GM20431 (cell line): ENCODE data around the gene GOSR1.
"Not testable (repeated sequence)": the region's sequence is repeated elsewhere in the genome, so short reads cannot be mapped to it uniquely, and the experiment has no call there.

Experiments
- in situ Hi-C: fragments of 300-500 bp; cut with MseI, MboI; formaldehyde crosslinking; loops from one replicate; pipeline ENCODE4 v1.15.0; 2020; ENCODE audit warnings: low sequenced_read_pairs; ENCODE audit not compliant: unreplicated experiment

GOSR1 gene

DNA sequence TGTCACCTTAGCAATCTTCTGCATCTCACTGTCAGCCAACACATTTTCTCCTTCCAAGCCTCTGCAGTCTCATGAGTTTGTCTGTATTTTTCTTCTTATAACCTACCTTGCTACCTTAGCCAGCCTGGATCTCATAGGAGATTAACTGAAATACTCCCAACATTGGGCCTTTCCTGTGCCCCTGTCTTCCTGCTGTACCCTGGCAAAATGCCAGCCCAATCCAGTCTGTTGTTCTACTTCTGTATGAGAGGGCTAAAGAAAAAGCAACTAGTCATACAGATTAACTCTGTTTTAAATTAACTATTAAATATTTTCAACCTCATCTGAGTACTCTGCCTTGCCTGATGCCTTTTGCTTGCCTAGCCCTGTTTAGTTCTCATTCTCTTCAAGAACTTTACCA, 18.4 kb downstream of the GOSR1 start:
- in situ Hi-C loops: no loop called here

DNA sequence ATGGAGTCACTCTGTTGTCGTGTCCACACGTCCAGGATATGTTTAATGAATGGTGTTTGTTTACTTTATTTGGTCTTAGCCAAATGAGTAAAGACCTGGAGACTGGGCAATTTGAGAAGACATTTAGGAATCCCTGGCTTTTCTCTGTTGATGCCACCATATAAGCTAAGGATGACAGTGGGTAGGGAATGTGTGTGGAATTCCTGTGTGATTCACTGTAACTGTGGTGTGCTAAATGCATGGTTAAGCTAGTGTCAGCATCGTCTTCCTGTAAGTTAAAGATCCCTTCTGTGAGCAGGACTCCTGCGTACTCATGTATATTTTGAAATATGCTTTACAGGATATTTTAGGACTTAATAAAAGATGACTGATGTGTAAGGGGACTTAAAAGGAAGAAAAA, 26.4 kb downstream of the GOSR1 start:
- in situ Hi-C loops: no loop called here

DNA sequence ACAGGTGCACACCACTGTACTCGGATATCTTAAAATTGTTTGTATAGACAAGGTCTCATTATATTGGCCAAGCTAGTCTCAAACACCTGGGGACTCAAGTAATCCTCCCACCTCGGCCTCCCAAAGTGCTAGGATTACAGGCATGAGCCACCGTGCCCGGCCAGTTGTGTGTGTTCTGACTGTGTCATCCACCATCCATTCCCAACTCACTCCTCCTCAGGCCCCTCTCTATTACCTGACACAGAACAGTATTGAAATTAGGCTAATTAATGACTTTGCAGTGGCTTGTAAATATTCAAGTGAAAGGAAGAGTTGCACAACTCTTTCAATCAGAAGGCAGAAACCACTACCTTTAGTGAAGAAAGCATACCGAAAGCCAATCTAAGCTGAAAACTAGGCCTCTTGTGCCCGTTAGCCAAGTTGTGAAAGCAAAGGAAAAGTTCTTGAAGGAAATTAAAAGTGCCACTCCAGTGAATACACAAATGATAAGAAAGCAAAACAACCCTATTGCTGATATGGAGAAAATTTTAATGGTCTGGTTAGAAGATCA, 28.7 kb downstream of the GOSR1 start:
- in situ Hi-C loops: no loop called here

DNA sequence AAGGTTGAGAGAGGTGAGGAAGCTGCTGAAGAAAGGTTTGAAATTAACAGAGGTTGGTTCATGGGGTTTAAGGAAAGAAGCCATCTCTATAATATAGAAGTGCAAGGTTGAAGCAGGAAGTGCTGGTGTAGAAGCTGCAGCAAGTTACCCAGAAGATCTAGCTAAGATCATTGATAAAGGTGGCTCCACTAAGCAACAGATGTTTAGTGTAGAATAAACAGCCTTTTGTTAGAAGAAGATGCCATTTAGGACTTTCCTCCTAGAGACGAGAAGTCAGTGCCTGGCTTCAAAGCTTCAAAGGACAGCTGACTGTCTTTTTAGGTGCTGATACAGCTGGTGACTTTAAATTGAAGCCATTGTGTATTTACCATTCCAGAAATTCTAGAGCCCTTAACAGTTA, 29.3 kb downstream of the GOSR1 start:
- in situ Hi-C loops: no loop called here

DNA sequence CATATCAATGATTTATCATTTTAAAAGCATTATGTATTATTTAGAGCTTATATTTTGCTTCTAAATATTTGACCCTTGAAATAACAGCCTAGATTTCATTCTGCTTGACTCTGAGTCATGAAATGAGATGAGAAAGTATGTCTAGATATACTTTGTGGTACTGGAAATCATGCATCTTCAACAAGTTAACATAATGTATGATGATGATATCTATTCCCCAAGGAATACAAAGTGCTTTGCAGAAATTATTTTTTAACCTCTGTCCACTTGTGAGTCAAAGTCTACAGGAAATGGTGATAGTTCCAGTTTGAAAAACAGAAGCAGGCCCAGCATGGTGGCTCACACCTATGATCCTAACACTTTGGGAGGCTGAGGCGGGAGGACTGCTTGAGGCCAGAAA, 36.1 kb downstream of the GOSR1 start:
- in situ Hi-C loops: no loop called here

DNA sequence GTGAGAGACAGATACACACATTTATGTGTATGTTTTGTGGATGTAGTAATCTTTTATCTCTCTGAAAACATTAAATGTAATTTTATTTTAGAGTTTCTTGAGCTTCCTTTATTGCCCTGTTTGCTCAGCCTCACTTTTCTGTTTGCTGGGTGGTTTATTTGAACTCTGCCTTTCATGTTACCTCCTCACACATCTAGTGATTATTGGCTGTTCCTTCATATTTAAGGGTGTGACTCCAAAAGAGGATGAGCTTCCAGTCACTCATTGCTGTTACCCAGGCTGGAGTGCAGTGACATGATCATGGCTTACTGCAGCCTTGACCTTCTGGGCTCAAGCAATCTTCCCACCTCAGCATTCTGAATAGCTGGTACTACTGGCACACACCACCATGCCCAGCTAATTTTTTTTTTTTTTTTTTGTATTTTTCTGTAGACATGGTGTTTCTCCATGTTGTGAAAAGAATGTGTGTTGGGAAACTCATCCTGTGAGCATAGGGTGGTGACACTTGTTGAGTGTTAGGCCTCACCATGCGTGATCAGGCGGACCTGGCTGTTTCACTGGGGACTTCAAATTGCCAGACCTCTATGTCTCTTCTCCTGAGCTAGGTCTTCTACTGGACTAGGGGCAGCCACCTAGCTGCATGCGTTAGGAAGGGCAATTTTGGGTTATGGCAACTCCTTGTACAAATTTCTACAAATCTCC, 37.8 kb downstream of the GOSR1 start:
- in situ Hi-C loops: no loop called here

DNA sequence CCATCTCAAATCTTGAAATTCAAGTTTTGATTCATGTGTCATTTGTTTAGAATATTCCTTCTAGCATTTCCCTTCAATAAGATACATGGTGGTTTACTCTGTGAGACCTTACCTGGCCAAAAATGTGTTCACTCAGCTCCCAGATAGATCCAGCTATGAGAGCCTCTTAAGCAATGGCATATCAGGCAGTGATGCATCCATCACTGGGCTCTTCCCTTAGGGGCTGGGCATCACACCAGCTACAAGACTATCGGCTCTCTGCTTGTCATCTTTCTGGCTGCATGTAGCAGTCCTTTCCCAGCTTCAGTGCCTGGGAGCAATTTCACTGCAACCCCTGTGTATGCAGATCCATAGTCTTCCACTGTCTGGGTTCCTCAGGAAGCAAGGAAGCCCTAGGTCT, 40.6 kb downstream of the GOSR1 start:
- in situ Hi-C loops: no loop called here

DNA sequence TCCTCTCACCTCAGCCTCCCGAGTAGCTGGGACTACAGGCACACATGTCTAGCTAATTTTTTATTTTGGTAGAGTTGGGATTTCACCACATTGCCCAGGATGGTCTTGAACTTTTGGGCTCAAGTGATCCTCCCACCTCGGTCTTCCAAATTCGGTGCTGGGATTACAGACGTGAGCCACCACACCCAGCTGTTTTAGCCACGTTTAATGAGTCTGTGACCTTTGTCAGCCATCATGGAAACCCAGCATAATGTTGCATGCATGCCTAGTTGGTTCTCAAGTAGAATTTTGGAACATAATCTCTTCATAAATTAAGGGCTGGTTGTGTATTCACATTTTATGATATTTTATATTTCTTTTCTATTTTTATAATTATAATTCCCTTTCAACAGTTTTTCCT, 42.0 kb downstream of the GOSR1 start:
- in situ Hi-C loops: no loop called here

DNA sequence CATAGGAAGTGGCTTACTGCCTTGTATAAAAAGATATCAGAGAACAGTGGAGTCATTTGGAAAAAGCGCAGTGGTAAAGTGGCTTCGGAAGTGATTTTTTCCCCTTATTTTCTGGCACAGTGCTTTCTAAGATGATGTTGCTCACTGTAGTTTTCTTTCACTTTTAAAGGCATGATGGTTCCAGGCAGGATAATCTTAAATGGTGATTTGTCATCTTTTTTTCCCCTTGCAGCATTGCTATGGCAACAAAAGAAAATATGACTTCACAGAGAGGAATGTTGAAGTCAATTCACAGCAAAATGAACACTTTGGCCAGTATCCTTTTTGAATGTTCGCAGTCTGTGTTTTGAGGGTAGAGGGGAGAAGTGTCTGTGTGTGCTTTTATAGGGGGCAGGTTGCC, 42.5 kb downstream of the GOSR1 start:
- in situ Hi-C loops: no loop called here

DNA sequence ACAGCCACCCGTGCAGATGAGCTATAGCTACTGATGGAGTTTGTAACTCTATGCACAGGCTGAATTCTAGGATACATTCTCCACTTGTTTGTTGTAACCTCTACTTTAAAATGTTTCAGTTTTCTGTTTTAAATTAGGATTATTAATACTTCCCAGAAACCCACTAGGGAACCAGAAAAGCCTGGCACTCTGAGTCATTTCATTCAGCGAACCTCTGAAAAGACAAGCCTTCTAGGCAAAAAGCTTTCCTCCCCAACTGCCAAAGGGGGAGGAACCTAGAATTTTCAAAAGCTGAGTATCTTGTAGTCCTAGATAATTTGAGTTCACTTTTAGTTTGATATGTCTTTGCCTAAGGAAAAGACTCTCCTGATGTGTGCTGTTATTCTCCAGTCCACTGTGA, 43.2 kb downstream of the GOSR1 start:
- in situ Hi-C loops: no loop called here

DNA sequence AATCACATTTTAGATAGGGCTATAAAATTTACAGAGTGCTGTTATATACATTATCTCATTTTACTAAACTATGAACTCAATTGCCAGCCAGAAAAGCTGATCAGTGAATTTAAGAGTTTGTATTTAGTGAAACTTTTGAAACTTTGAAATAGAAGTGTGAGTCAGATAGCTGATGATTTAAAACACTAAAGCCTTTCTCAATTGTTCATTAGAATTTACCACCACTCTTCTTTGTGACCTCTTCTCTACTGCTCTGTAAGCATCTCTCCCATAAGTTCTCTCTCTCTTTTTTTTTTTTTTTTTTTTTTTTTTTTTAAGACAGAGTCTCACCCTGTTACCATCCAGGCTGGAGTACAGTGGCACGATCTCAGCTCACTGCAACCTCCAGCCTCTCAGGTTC, 43.7 kb downstream of the GOSR1 start:
- in situ Hi-C loops: no loop called here

DNA sequence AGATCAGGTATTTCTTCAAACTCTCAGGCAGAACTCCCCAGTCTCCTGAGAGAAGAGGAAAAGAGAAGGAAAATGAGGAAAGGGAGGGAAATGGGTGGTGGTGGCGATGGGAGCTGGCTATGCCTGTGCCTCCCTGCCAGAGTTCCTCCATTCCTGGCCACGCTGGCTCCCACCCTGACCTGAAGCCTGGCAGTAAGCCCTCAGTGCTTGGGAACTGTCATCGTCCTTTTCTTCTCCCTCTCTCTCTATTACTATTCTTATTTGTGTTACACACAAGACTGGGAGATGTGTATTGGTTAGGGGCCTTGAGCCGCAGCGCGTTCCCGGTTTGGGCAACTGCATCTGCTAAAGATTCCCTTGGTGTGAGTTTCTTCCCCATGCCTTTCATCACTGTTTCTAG, 44.6 kb downstream of the GOSR1 start:
- in situ Hi-C loops: no loop called here

DNA sequence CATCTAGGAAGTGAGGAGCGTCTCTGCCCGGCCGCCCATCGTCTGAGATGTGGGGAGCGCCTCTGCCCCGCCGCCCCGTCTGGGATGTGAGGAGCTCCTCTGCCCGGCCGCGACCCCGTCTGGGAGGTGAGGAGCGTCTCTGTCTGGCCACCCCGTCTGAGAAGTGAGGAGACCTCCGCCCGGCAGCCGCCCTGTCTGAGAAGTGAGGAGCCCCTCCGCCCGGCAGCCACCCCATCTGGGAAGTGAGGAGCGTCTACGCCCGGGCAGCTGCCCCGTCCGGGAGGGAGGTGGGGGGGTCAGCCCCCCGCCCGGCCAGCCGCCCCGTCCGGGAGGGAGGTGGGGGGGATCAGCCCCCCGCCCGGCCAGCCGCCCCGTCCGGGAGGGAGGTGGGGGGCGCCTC, 46.0 kb downstream of the GOSR1 start:
- in situ Hi-C loops: not testable (repeated sequence)

DNA sequence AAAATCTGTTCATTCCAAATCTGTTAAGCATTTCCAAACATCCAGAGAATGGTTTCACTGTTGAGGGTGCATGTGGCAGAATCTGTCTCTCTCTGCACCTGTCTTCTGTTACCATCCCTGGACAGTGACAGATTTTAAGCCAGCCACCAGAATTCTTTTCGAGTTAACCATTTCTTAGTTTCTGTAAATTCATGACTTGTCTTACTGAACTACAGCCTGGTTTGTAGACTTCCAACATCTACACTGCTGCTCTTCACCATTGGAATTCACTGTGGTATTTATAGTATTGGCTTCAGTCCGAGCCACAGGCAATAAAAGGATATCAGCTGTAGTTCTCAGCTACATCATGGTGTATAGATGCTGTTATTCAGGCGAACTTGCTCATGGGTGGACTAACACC, 47.6 kb downstream of the GOSR1 start:
- in situ Hi-C loops: no loop called here

DNA sequence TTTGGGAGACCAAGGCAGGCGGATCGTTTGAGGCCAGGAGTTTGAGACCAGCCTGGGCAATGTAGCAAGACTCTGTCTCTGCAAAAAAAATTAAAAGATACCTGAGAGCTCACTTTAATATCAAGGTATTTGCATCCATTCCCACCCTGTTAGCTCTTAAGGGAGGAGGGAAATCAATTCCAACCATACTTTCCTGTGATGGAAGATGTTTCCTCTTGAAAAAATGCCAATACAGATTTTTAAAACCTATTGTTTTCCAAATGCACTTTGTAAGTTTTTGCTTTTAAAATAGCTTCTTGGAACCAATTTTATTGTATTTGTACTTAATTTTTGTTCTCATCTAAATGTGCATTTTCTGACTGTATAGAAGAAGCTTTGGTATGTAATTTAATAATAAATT, 49.2 kb downstream of the GOSR1 start:
- in situ Hi-C loops: no loop called here

DNA sequence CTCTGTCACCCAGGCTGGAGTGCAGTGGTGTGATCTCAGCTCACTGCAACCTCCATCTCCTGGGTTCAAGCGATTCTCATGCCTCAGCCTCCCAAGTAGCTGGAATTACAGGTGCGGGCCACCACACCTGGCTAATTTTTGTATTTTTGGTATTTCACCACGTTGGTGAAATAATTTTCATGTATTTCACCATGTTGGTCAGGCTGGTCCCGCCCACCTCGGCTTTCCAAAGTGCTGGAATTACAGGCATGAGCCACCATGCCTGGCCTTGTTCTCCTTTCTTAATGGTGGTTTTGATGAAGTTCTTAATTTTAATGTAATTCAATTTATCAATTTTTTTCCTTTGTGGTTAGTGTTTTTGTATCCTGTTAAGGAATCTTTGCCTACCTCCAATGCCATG, 51.5 kb downstream of the GOSR1 start:
- in situ Hi-C loops: not testable (repeated sequence)

DNA sequence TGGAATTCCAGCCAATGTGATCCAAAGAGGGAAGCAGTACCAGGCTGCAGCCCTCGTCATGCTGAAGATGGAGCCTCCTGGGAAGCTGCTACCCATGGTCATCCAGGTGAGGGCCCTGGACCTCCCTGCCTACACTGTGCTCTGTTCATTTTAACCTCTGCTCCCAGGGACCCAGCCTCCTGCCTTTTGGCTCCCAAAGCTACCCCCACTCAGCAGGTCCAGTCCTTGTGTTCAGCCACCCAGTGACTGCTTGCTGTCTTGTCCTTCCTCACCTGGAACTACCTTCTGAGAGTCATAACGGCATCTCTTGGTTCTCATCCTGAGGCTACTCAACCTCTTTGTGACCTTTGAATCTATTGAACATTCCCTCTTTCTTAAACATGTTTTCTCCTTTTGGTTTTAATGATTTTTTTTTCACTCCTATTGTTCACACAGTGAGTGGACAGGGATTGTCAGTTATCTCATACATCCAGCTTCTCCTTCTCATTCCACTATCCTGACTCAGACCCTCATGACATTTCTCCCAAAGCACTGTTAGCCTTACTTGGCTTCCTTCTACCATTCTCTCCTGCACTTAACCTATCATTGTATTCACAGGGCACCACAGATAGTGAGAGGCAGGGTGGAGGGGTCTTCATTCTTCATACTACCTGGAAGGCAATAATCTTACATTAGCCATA, 53.3 kb downstream of the GOSR1 start:
- in situ Hi-C loops: no loop called here

DNA sequence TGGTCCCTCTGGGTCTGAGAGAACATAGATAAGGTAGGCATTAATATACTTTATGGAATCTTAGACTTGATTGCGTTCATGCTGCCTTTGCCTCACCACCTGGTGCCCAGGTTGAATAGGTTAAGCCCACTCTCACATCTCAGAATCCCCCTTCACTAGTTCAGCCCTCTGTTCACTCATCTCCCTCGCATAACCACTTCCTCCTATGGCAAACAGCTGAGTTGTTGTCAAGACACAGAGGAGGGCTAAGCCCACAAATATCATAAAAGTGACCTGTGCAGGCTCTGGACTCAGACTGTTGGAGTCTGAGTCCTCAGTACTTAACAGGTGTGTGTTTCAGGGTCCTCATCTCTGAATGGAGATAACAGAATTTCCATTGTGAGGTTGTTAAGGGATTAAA, 55.7 kb downstream of the GOSR1 start:
- in situ Hi-C loops: no loop called here

DNA sequence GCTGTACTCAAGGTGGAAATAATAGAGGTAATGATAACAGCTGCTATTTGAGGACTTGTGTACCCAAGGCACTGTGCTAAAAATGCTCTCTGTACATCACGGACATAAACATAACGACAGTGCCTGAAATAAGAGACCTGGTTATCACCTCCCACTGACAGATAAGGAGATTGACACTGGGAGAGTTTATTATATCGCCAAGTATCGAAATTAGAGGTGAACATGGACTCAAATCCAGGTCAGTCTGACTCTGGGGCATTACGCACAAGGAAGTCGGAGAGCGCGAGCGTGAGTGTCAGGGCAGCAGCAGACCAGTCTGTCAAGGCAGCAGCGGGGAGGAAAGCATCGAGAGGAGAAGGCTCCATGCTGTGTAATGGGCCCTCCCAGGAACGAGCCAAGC, 57.1 kb downstream of the GOSR1 start:
- in situ Hi-C loops: no loop called here

DNA sequence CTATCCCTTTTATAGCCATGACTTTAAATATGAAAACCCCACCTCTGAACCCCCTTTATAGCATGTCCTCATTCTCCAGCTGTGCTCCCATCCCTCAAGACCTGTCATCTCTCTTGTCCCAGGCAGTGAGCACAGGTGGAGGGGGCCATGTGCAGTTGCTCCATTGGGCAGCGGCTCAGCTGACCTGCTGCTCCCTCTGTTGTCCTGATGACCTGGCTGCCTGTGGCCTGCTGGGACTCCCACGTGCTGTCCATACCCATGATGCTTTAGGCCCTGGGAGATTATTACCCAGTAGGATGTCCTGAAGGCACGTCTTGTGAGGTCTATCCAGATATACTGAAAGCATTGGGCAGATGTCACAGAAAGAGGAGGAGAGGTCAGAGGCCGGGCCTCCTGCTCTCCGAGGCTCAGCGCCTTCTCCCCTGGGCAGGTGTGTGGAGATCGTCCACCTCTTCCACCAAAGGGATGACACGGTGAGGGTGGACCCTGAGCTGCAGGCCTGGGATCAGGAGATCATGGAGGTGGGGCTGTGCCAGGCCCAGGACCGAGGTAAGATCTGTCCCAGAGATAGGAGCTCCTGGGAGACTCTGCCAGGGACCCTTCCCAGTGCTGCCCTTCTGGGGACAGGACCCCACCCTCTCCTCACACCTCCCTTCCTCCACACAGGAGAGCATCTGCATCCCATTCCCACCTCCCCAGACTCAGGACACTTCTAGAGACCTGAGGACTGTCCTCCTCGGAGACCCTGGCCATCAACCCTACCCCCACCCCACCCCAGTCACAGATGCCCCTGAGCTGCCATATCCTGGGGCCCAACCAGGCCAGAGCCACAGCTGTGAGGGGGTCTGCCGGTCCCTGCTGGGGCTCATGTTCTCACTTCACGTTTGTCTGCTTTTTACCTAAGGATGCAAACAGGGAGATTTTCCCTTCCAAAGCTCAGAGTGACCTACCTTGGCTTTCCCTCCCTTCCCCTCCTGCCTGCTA, 58.0 kb downstream of the GOSR1 start:
- in situ Hi-C loops: no loop called here

DNA sequence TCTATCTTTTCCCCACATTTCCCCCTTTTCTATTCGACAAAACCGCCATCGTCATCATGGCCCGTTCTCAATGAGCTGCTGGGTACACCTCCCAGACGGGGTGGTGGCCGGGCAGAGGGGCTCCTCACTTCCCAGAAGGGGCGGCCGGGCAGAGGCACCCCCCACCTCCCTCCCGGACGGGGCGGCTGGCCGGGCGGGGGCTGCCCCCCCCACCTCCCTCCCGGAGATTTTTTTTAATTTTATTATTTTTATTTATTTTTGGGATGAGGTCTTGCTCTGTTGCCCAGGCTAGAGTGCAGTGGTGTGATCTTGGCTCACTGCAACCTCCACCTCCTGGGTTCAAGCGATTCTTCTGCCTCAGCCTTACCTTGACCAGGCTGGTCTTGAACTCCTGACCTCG, 59.6 kb downstream of the GOSR1 start:
- in situ Hi-C loops: not testable (repeated sequence)
